Measurements from ENCODE around the gene ALDOC.

The ALDOC gene

GRCh38 chr17:28622186-28622585 lies 45.5 kb upstream of the ALDOC start:
- Histone ChIP-seq H2AFZ (ENCODE audit: low read length) (no peak overlapping the region), H3F3A (ENCODE audit: insufficient read depth, low read length) (no peaks in the 10 kb centered on the region; the same call in 1 of the 2 replicates), H3K4me1 (ENCODE audit: low read length) (no peaks in the 10 kb centered on the region), H3K4me2 (ENCODE audit: low read depth, low read length) (no peak overlapping the region), H3K9me2 (replicated peaks; ENCODE audit: insufficient read depth, low read length) (no peaks in the 10 kb centered on the region), H3K9ac (ENCODE audit: low read length) (no peak overlapping the region), H3K9me3 (replicated peaks; ENCODE audit: insufficient read depth, low read length) (no peaks in the 10 kb centered on the region), H3K79me2 (ENCODE audit: low read length) (no peaks in the 10 kb centered on the region; the same call in 1 of the 2 replicates), H4K20me1 (ENCODE audit: insufficient read depth, low read length) (no peaks in the 10 kb centered on the region), H3K27me3 (replicated peaks; ENCODE audit: insufficient read depth, low read length) (no peaks in the 10 kb centered on the region), H3K27ac (ENCODE audit: low read length) (no peak overlapping the region), H3K36me3 (replicated peaks; ENCODE audit: insufficient read depth, low read length) (peaks cover 39% of the 10 kb centered on the region), H3K4me3 (ENCODE audit: low read length) (no peak overlapping the region)
- no peak for DNase-seq
- TF ChIP-seq CTCF (IDR thresholded peaks at IDR 0.05; ENCODE audit: low read length) (no peak), EZH2 (optimal IDR thresholded peaks at IDR 0.05; ENCODE audit: low read depth, low read length) (no peak), EZH2phosphoT487 (IDR thresholded peaks at IDR 0.05; ENCODE audit: low read length) (no peak)

GRCh38 chr17:28620010-28620409 lies 43.3 kb upstream of the ALDOC start:
- Histone ChIP-seq H3K79me2 (ENCODE audit: low read length) (no peaks in the 10 kb centered on the region; the same call in 1 of the 2 replicates), H3F3A (ENCODE audit: insufficient read depth, low read length) (no peaks in the 10 kb centered on the region; the same call in 1 of the 2 replicates), H3K9me3 (replicated peaks; ENCODE audit: insufficient read depth, low read length) (no peaks in the 10 kb centered on the region), H4K20me1 (ENCODE audit: insufficient read depth, low read length) (no peaks in the 10 kb centered on the region), H3K4me1 (ENCODE audit: low read length) (no peaks in the 10 kb centered on the region), H3K9me2 (replicated peaks; ENCODE audit: insufficient read depth, low read length) (no peaks in the 10 kb centered on the region), H3K27ac (ENCODE audit: low read length) (no peak overlapping the region), H3K4me2 (ENCODE audit: low read depth, low read length) (no peak overlapping the region), H3K36me3 (replicated peaks; ENCODE audit: insufficient read depth, low read length) (peaks cover 55% of the 10 kb centered on the region), H2AFZ (ENCODE audit: low read length) (no peak overlapping the region), H3K9ac (ENCODE audit: low read length) (no peak overlapping the region), H3K4me3 (ENCODE audit: low read length) (no peak overlapping the region), H3K27me3 (replicated peaks; ENCODE audit: insufficient read depth, low read length) (no peaks in the 10 kb centered on the region)
- TF ChIP-seq EZH2phosphoT487 (IDR thresholded peaks at IDR 0.05; ENCODE audit: low read length) = no peak
- TF ChIP-seq EZH2 (optimal IDR thresholded peaks at IDR 0.05; ENCODE audit: low read depth, low read length) = no peak
- TF ChIP-seq CTCF (IDR thresholded peaks at IDR 0.05; ENCODE audit: low read length) = no peak
- DNase-seq = no peak

- Histone ChIP-seq H3K4me1 (ENCODE audit: low read length) (no peaks in the 10 kb centered on the region), H3F3A (ENCODE audit: insufficient read depth, low read length) (no peaks in the 10 kb centered on the region; the same call in 1 of the 2 replicates), H3K4me2 (ENCODE audit: low read depth, low read length) (no peak overlapping the region), H3K9me2 (replicated peaks; ENCODE audit: insufficient read depth, low read length) (no peaks in the 10 kb centered on the region), H2AFZ (ENCODE audit: low read length) (no peak overlapping the region), H4K20me1 (ENCODE audit: insufficient read depth, low read length) (no peaks in the 10 kb centered on the region), H3K36me3 (replicated peaks; ENCODE audit: insufficient read depth, low read length) (peaks cover 53% of the 10 kb centered on the region), H3K27me3 (replicated peaks; ENCODE audit: insufficient read depth, low read length) (no peaks in the 10 kb centered on the region), H3K27ac (ENCODE audit: low read length) (no peak overlapping the region), H3K9ac (ENCODE audit: low read length) (no peak overlapping the region), H3K4me3 (ENCODE audit: low read length) (no peak overlapping the region), H3K9me3 (replicated peaks; ENCODE audit: insufficient read depth, low read length) (no peaks in the 10 kb centered on the region), H3K79me2 (ENCODE audit: low read length) (no peaks in the 10 kb centered on the region; the same call in 1 of the 2 replicates)
- DNase-seq = no peak
- TF ChIP-seq EZH2phosphoT487 (IDR thresholded peaks at IDR 0.05; ENCODE audit: low read length) = no peak
- TF ChIP-seq EZH2 (optimal IDR thresholded peaks at IDR 0.05; ENCODE audit: low read depth, low read length) = no peak
- no peak for TF ChIP-seq CTCF (IDR thresholded peaks at IDR 0.05; ENCODE audit: low read length)
Observed at GRCh38 chr17:28618464-28618863, 41.8 kb upstream of the ALDOC start.
